HG02884 (cell line): Measurements from ENCODE around the gene COX18.

ENCODE experiments used
- ATAC-seq: cut with Tn5 transposase; IDR thresholded peaks from one replicate; pipeline ENCODE4 v1.9.1; 2021; ENCODE audit warnings: mild to moderate bottlenecking, moderate library complexity; ENCODE audit not compliant: unreplicated experiment

Gene COX18

DNA sequence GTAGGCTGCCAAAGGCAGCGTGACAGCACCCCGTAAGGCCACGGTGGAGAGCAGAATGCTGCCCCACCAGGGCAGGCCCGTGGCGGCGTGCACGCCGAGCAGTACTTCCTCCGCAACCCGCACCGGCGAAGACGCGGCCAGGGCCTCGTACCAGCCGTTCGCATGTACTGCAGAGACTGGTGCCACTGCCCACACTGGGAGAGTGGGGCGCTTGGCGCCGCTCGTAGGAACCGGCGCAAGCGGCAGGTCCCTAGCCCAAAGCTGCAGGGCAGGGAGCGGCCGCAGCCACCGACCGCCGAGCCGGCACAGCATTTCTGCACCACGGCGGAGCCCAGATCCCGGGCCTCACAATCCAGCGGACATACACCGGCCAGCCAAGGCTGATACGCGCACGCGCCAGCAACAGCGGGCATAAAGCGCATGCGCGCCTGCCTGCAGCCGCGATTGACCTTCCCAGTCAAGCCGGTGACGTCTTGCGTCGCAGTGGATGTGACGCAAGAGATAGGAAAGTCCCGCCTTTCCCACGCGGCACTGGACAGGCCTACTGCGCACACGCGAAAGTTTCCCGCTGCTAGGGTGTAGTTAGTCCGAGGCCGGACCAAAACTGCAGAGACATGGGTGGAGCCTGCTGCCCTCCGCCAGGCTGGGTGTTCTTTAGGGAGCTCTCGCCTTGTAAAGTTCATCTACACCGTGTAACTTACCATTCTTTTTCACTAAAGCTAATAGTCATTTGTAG, at the start of gene COX18:
TSS of gene COX18 (minus strand) at position 379 of the 736 bp plus-strand sequence. CDS start at position 312, 67 bp downstream.
- peak; percentile 77 for ATAC-seq

DNA sequence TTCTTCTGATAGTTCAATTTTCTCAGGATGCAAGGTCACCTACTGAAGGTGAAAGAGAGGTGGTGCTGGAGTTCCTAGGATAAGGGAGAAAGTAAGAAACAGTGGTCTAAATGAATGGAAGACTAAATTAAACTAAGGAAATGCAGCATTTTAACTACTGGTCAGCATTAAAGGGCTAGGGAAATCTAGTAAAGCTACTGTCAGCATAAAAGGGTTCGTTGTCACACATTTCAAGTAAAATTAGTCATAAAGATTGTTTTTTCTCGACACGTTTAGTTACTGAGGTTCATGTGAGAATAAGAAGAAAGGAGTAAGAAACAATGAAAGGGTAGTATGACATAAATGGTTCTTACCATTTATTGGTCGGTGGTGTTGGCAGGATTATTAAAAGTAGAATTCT, 40.0 kb upstream of the COX18 start:
- no peak for ATAC-seq

DNA sequence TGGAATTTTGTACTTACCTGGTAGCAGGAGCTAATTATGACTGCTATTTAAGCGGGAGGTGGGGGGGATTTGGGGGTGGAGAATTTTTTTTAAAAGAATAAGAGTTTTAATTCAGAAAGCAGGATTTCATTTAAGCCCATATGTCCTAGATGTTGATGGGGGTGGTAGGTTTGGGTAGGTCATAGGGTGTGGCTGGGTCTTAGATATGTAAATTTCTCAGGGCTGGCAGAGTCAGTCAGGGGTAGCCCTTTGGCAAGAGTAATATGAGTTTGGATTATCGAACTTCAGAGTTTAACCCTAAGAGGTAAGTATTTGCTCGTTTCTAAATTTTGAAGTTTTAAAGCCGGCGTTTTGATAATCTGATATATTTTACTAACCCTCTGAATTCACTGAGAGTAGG, 35.2 kb upstream of the COX18 start:
- no peak for ATAC-seq

DNA sequence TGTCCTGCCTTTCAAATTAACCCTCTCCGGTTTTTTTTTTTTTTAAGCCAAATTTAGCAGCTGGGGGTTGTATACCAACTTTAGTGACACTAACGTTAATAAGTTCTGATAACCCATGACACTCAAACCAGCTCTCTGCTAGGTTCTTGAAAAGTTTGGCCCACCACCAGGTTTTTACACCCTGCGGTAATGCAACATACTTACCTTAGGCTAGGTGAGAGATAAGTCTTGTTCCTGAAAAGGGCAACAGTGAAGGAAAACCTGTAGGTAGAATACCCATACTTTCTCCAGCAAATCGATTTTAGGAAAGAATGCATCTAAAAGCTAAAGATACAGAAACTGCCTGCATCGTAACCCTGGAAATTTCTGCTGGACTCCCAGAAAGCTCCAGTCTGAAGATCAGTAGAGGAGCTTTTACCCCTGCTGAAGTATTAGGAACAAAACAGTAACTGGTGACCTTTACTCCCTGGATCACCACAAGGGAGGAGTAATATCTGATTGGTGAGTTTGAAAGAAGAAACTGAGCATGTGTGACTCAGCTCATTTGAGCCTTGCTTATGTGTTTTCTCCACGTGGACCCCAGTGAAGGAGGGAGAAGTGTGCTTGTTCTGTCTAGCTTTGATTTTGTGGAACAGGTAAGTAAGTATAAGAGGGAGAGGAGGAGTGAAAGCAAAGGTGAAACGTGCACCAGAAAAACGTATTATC, 34.4 kb upstream of the COX18 start:
- no peak for ATAC-seq

DNA sequence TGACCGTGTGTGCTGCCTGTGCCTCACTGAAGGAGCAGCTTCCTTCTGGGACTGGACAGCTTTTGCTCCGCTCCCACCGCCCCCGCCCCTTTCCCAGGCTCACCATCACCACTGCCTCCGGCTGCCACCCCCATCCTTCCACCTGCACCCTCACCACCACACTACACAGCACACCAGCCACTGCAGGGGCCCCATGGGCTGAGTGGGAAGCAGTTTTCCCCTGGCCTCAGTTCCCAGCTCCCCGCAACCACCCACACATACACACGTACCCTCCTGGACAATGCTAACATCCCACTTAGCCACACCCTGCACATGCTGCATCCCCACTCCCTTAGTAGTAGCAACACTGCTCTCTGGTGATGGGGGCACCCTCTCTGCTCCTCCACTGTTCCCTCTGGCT, 29.6 kb upstream of the COX18 start:
- ATAC-seq: no peak

- no peak for ATAC-seq
Observed at GRCh38 chr4:73098713-73099112, 29.2 kb upstream of the COX18 start.

GRCh38 chr4:73098016-73098415, 28.5 kb upstream of the COX18 start:
- ATAC-seq: no peak

GRCh38 chr4:73092868-73093267, 23.4 kb upstream of the COX18 start:
- no peak for ATAC-seq

- ATAC-seq: no peak
Observed at GRCh38 chr4:73090738-73091137, 21.2 kb upstream of the COX18 start.

- ATAC-seq: no peak
Observed at GRCh38 chr4:73087871-73088270, 18.4 kb upstream of the COX18 start.

- ATAC-seq: no peak
Observed at GRCh38 chr4:73086095-73086868, 16.8 kb upstream of the COX18 start.

GRCh38 chr4:73080789-73081188, 11.3 kb upstream of the COX18 start:
- peak; percentile 77 for ATAC-seq

DNA sequence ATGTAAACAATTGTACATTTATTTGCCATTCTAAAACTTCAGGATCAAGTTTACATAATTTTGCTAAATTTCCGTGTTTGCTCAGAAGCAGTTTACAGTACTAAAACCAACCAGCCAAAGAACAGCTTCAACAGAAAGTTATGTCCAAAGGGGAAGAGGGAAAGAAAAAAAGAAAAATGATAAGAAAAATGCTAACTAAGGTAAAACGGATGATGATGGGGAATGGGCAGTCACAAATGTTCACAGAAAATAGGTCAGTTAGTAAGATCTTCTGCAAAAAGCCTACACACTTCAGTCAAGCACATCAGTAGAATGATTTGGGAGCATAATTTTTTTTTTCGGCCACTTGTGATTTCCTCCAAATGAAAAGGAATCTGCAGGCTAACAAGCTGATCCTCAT, 6.3 kb upstream of the COX18 start:
- no peak for ATAC-seq

DNA sequence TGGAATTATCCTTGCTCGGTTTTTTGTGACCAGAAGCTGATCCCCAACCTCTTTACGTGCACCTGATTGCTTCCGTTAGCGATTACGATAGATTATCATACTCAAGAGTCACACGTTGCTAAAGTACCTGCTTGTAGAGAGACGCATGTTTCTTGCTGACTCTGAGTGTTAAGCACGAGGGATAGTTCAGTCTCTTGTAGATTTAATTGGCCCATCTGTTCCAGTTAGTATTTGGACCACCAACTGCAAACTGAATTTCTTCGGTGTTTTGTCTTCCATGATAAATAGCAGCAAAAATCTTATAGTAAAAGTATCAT, 516 bp upstream of the COX18 start:
- peak; percentile 16 for ATAC-seq

DNA sequence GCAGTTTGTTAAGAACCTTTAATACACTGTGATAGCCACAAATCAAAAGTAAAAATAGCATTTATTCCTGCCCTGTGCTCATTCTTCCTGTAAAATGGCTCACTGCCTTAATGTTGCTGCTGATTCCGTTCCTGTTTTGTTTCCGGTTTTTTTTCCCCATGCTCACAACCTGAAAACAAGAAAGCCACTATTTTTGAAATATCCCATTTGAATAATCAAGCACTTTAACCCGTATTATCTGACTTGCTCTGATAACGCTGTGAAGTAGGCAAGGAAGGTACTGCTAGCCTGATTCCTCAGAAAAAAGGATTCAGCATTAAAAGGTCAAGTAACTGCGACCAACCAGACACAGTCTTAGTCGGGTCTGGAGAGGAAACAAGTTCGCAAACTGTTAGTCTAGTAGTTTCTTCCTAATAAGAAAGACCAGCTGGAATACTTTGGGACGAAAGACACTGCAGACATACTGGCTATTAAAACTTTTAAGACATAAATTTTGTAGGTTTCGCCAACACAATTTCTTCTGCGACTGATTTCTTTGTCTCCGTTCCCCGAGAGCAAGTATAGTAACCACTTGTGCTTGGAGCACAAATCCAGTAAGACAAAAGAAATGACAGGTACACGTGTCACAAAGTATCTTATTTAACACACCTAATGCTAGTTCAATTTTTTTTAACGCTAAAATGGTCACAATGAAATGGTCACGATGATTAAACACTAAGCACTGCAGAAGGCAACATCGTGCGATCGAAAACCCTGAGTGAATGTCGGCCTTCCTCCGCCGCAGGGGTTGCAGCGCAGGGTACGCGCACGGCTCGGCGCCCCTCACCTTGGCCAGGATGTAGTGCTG, 802 bp downstream of the COX18 start:
- ATAC-seq: peak; percentile 1

DNA sequence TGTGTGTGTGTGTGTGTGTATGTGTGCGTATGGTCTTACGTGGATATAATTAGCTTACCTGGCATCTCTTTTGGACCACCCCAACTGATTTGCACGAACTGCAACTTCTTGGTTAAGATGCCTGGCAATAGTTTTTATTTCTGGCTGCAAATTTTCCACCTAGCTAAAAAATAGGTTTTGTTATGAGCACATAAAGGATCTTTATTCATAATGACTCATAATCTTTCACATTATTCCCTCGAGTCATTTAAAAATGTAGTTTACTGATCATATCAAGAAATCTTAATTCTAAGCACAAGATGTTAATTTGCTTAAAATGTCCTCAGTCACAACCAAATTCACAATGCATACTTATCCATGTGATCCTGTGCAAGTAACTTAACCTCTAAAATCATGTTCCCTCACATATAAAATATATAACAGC, 1.5 kb downstream of the COX18 start:
- no peak for ATAC-seq

GRCh38 chr4:73066928-73067327, 2.6 kb downstream of the COX18 start:
- ATAC-seq: no peak

DNA sequence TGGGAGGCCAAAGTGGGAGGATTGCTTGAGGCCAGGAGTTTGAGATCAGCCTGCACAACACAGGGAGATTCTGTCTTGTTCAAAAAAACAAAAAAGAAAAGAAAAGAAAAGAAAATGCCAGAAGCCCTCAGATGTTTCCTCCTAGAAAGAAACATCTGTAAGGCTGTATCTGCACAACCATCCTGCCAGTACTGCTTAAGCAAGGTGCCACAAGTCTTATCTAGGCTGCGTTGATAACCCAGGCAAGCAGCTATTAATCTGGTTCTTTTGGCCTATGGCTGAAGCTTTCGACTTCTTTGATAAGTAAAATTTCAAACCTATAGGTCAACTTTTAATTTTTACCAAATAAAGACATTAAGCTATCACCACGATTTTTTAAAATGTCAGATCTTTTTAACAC, 3.1 kb downstream of the COX18 start:
- no peak for ATAC-seq

GRCh38 chr4:73064536-73064935, 5.0 kb downstream of the COX18 start:
- ATAC-seq: no peak

- peak; percentile 95 for ATAC-seq
Observed at GRCh38 chr4:73055241-73055897, 14.1 kb downstream of the COX18 start.
